Esophagus squamous epithelium (tissue), 5 donors: Measurements from ENCODE around the gene UGT8. TPM values are rescaled to one million over a fixed set of nuclear protein-coding genes. Genes with fewer than 3 reads are reported as not detected.

ENCODE experiments used
- DNase-seq: peaks from one replicate; lab custom pipeline; 2025; lab: John Stamatoyannopoulos, UW
- H3K27ac ChIP-seq, 4 donors: fragments of 200-600 bp; sonication (generic); one replicate each; pipeline ENCODE4 v1.5.1; 2016 to 2019; ENCODE audit warnings: mild to moderate bottlenecking in 1 of 4
- H3K27me3 ChIP-seq, 4 donors: fragments of 200-600 bp; sonication (generic); 1 replicate in 3 of 4; 2 replicates in 1 of 4; pipeline versions ENCODE4 v1.5.1 to v1.6.0; 2017 to 2021; ENCODE audit warnings: antibody characterized with exemption in 1 of 4
- H3K36me3 ChIP-seq, 3 donors: fragments of 200-600 bp; sonication (generic); one replicate each; pipeline ENCODE4 v1.5.1; 2016 to 2019
- H3K4me1 ChIP-seq, 3 donors: fragments of 200-600 bp; sonication (generic); one replicate each; pipeline ENCODE4 v1.5.1; 2017 to 2019
- H3K4me3 ChIP-seq, 4 donors: fragments of 200-600 bp; sonication (generic); 1 replicate in 3 of 4; 2 replicates in 1 of 4; pipeline ENCODE4 v1.5.1; 2016 to 2019; ENCODE audit warnings: mild to moderate bottlenecking in 2 of 4, moderate library complexity in 1 of 4
- H3K9me3 ChIP-seq, 3 donors: fragments of 200-600 bp; sonication (generic); one replicate each; pipeline ENCODE4 v1.5.1; 2016 to 2019
- CTCF ChIP-seq, 6 experiments: fragments of 450-650 bp in 4 of 6; fragments of 200-600 bp in 2 of 6; sonication (generic) in 2 of 6; IDR thresholded peaks; one replicate each; pipeline ENCODE4 v1.5.1; 2016 to 2019; ENCODE audit warnings: antibody characterized with exemption in 6 of 6, mild to moderate bottlenecking in 4 of 6, moderate library complexity in 4 of 6
- POLR2A ChIP-seq, 4 donors: fragments of 450-650 bp; IDR thresholded peaks; one replicate each; pipeline ENCODE4 v1.6.1; 2017; ENCODE audit warnings: antibody characterized with exemption in 4 of 4, mild to moderate bottlenecking in 4 of 4, moderate library complexity in 3 of 4
- WGBS, 2 donors: methylation state at CpG; one replicate each; pipeline ENCODE4 v1.1.5; 2018; 5-methylcytosine and 5-hydroxymethylcytosine counted together
- intact Hi-C: fragments of 100-400 bp; cut with DNase I; formaldehyde crosslinking; loops from one replicate; pipeline ENCODE4 v1.15.0; 2022
- total RNA-seq, 4 donors: library from RNA; depleted of rRNA; stranded (reverse); fragments of >200 nt; gene quantifications; one replicate each; pipeline ENCODE4 v1.1.0, GENCODE V29; 2016
- donor health status: DM: yes; HTN: yes; CAD: no.

Gene UGT8
- total RNA-seq, 4 donors from 2014 or later: 1.2 to 3.9 (median 2.1) TPM

DNA sequence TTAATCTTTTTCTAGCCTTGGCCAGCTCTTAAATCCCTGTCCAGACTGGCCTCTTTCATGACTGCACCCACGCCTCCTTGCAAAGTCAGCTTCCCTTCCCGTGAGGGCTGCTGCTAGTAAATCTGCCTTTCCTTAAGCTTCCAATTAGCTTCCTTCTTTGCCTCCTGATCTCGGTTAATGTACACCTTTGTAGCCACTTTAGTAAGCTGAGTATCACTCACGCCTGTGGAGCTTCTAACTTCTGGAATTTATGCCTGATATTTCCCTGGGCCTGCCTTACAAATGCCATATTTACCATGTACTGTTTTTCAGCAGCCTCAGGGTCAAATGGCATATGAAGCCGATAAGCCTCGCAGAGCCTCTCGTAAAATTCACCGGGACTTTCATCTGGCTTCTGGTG is 5.1 kb upstream of the UGT8 start:
- 85 to 90% methylated on average over 8 of the region's 8 CpGs for WGBS, 2 donors
- TF ChIP-seq CTCF (IDR thresholded peaks at IDR 0.05) (no peak), POLR2A (IDR thresholded peaks at IDR 0.05) (no peak)
- Histone ChIP-seq H3K36me3 (no peaks in the 10 kb centered on the region), H3K27me3 (peaks cover 0 to 47% (median 0%) of the 10 kb centered on the region in 4 donors), H3K27ac (no peak overlapping the region), H3K4me3 (no peak overlapping the region), H3K4me1 (peaks cover 4 to 8% (median 6%) of the 10 kb centered on the region in 3 donors), H3K9me3 (no peaks in the 10 kb centered on the region)
- intact Hi-C loops: no loop called here
- DNase-seq: no peak

DNA sequence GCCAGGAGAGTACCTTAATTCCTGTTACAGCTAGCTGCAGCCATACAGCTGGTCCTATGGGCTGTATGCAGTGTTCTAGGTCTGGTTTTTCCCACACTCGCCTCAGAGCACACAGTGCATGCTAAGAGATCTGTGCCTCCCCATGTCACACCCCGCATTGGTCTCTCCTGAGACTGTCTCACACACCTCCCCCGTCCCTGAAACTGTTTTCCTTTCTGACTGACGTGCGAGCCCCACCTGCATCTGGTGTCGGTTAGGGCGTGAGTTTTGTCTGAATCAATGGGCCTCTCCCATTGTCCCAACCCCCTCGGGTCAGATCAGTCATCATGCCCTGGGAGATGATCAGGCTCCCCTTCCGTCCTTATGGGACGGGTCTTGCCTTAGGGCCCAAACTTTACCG is 3.4 kb upstream of the UGT8 start:
- Histone ChIP-seq H3K9me3 (no peaks in the 10 kb centered on the region), H3K4me1 (peaks cover 12 to 25% (median 18%) of the 10 kb centered on the region in 3 donors), H3K27ac (no peak overlapping the region), H3K36me3 (no peaks in the 10 kb centered on the region), H3K27me3 (peaks cover 0 to 64% (median 0%) of the 10 kb centered on the region in 4 donors), H3K4me3 (no peak overlapping the region)
- TF ChIP-seq POLR2A (IDR thresholded peaks at IDR 0.05) (no peak), CTCF (IDR thresholded peaks at IDR 0.05) (no peak)
- intact Hi-C loops: no loop called here
- DNase-seq: no peak
- 75 to 77% methylated on average over 6 to 10 of the region's 11 CpGs for WGBS, 2 donors

DNA sequence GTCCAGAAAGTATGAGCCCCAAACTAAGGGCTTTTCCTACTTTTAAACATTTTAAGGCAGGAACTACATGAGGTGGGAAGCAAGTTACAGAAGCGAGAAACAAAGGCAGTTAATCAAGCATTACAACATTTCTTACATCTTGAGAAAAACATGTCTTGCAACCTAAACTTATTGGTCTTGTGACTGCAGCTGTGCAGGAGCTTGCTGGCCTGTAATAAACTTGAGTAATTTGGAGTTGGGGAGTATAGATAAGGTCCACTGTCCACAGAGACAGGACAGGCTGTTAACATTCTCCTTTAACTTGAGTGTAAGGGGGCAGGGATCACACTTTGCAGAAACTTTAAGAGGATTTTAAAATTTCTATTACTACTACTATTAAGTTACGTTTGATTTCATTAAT is 2.7 kb upstream of the UGT8 start:
- H3K4me3 ChIP-seq: no peak overlapping the region
- H3K9me3 ChIP-seq: no peaks in the 10 kb centered on the region
- no peak for DNase-seq
- no peaks in the 10 kb centered on the region for H3K36me3 ChIP-seq
- no peak overlapping the region for H3K27ac ChIP-seq
- TF ChIP-seq POLR2A (IDR thresholded peaks at IDR 0.05) (no peak), CTCF (IDR thresholded peaks at IDR 0.05) (no peak)
- peaks cover 12 to 26% (median 18%) of the 10 kb centered on the region in 3 donors for H3K4me1 ChIP-seq
- intact Hi-C loops: no loop called here
- WGBS, 2 donors: 75 to 77% methylated on average over 2 of the region's 2 CpGs
- peaks cover 0 to 70% (median 0%) of the 10 kb centered on the region in 4 donors for H3K27me3 ChIP-seq

GRCh38 chr4:114597410-114598115 is 1.0 kb upstream of the UGT8 start:
- intact Hi-C loops: no loop called here
- WGBS, 2 donors: 46 to 57% methylated on average over 15 to 17 of the region's 17 CpGs

More at GRCh38 chr4:114597410-114598115, 1.0 kb upstream of the UGT8 start:
- Histone ChIP-seq H3K4me1 (peaks cover 12 to 26% (median 18%) of the 10 kb centered on the region in 3 donors), H3K27ac (no peak overlapping the region), H3K27me3 (peaks cover 0 to 65% (median 0%) of the 10 kb centered on the region in 4 donors), H3K36me3 (no peaks in the 10 kb centered on the region), H3K9me3 (no peaks in the 10 kb centered on the region), H3K4me3 (peak overlapping the region in 2 of 4 donors; percentile 53 to 69)
- no peak for TF ChIP-seq POLR2A (IDR thresholded peaks at IDR 0.05)
- TF ChIP-seq CTCF (IDR thresholded peaks at IDR 0.05): no peak
- DNase-seq: no peak
